Mesothelial cell of epicardium (in vitro differentiated cells): ENCODE data around the gene EFEMP2. TPM values are rescaled to one million over a fixed set of nuclear protein-coding genes. Genes with fewer than 3 reads are reported as not detected.

ENCODE experiments used
- DNase-seq, 2 experiments: peaks; one replicate each; pipeline ENCODE4 v3.0.0; 2021; ENCODE audit warnings: low spot score in 2 of 2; ENCODE audit not compliant: unreplicated experiment in 2 of 2
- H3K27ac Mint-ChIP-seq: 2 replicates; pipeline ENCODE4 v1.8.0; 2021; ENCODE audit warnings: mixed read lengths
- H3K27me3 Mint-ChIP-seq: 2 replicates; pipeline ENCODE4 v1.8.0; 2021; ENCODE audit warnings: low read depth, mixed read lengths
- H3K36me3 Mint-ChIP-seq: 2 replicates; pipeline ENCODE4 v1.8.0; 2021; ENCODE audit warnings: mixed read lengths
- H3K4me1 Mint-ChIP-seq: 2 replicates; pipeline ENCODE4 v1.8.0; 2021; ENCODE audit warnings: mixed read lengths
- H3K4me3 Mint-ChIP-seq: 2 replicates; pipeline ENCODE4 v1.8.0; 2021; ENCODE audit warnings: mild to moderate bottlenecking, moderate library complexity, mixed read lengths
- H3K9me3 Mint-ChIP-seq: 2 replicates; pipeline ENCODE4 v1.8.0; 2021; ENCODE audit warnings: mixed read lengths
- CTCF ChIP-seq: fragments of 200-600 bp; sonication (generic); IDR thresholded peaks from one replicate; pipeline ENCODE4 v1.5.0; 2021; ENCODE audit warnings: antibody characterized with exemption; ENCODE audit not compliant: unreplicated experiment
- total RNA-seq: library from RNA; stranded (reverse); gene quantifications from 3 replicates; pipeline ENCODE4 v1.2.1, GENCODE V29; 2021

EFEMP2 gene
- total RNA-seq, 1 donor from 2014 or later = 203 TPM

- Mint-ChIP-seq H3K27ac (peak overlapping the region; percentile 34), H3K4me3 (no peak overlapping the region), H3K4me1 (peaks cover 25% of the 10 kb centered on the region), H3K27me3 (no peaks in the 10 kb centered on the region), H3K36me3 (peaks cover 16% of the 10 kb centered on the region), H3K9me3 (no peaks in the 10 kb centered on the region)
- TF ChIP-seq CTCF = no peak
- DNase-seq = no peak
Measured at GRCh38 chr11:65862941-65863888, 9.4 kb downstream of the EFEMP2 start.

- no peaks in the 10 kb centered on the region for H3K9me3 Mint-ChIP-seq
- H3K36me3 Mint-ChIP-seq = peaks cover 11% of the 10 kb centered on the region
- H3K4me3 Mint-ChIP-seq = peak overlapping the region; percentile 45
- no peak for TF ChIP-seq CTCF
- no peak for DNase-seq
- H3K27me3 Mint-ChIP-seq = no peaks in the 10 kb centered on the region
- H3K4me1 Mint-ChIP-seq = peaks cover 26% of the 10 kb centered on the region
- H3K27ac Mint-ChIP-seq = peak overlapping the region; percentile 34
Measured at GRCh38 chr11:65862191-65862735, 10.3 kb downstream of the EFEMP2 start.

- Mint-ChIP-seq H3K9me3 (no peaks in the 10 kb centered on the region), H3K27me3 (no peaks in the 10 kb centered on the region), H3K4me1 (peaks cover 28% of the 10 kb centered on the region), H3K4me3 (peak overlapping the region; percentile 88), H3K27ac (peak overlapping the region; percentile 90), H3K36me3 (peaks cover 8% of the 10 kb centered on the region)
- no peak for TF ChIP-seq CTCF
- DNase-seq = no peak
Measured at GRCh38 chr11:65861533-65862183, 10.9 kb downstream of the EFEMP2 start.

- Mint-ChIP-seq H3K27ac (peak overlapping the region; percentile 90), H3K27me3 (no peaks in the 10 kb centered on the region), H3K4me3 (peak overlapping the region; percentile 88), H3K36me3 (peaks cover 13% of the 10 kb centered on the region), H3K9me3 (no peaks in the 10 kb centered on the region), H3K4me1 (peaks cover 33% of the 10 kb centered on the region)
- TF ChIP-seq CTCF = no peak
- DNase-seq = no peak
Measured at GRCh38 chr11:65861165-65861505, 11.5 kb downstream of the EFEMP2 start.

GRCh38 chr11:65860278-65861164 is 12.1 kb downstream of the EFEMP2 start, which contains the start of gene MUS81:
MUS81 (plus strand) TSS chr11:65860433; CDS start chr11:65860754, 321 bp downstream.
- Mint-ChIP-seq H3K27ac (peak within 1 kb of the TSS; percentile 100), H3K4me1 (peaks cover 38% of the 10 kb centered on the region), H3K36me3 (peaks cover 15% of the 10 kb centered on the region), H3K4me3 (peak within 1 kb of the TSS; percentile 88), H3K27me3 (no peaks in the 10 kb centered on the region), H3K9me3 (no peaks in the 10 kb centered on the region)
- DNase-seq = peak; percentile 89 to 98
- peak; percentile 83 for TF ChIP-seq CTCF
